Inferior parietal cortex (tissue), 1 donor: ENCODE data around the gene FGF16.
"Not testable (repeated sequence)": the region's sequence is repeated elsewhere in the genome, so short reads cannot be mapped to it uniquely, and the experiment has no call there.

Experiments used
- DNase-seq: peaks from one replicate; pipeline ENCODE4 v3.0.0-alpha.2; 2016; ENCODE audit errors: extremely low spot score

FGF16 gene

DNA sequence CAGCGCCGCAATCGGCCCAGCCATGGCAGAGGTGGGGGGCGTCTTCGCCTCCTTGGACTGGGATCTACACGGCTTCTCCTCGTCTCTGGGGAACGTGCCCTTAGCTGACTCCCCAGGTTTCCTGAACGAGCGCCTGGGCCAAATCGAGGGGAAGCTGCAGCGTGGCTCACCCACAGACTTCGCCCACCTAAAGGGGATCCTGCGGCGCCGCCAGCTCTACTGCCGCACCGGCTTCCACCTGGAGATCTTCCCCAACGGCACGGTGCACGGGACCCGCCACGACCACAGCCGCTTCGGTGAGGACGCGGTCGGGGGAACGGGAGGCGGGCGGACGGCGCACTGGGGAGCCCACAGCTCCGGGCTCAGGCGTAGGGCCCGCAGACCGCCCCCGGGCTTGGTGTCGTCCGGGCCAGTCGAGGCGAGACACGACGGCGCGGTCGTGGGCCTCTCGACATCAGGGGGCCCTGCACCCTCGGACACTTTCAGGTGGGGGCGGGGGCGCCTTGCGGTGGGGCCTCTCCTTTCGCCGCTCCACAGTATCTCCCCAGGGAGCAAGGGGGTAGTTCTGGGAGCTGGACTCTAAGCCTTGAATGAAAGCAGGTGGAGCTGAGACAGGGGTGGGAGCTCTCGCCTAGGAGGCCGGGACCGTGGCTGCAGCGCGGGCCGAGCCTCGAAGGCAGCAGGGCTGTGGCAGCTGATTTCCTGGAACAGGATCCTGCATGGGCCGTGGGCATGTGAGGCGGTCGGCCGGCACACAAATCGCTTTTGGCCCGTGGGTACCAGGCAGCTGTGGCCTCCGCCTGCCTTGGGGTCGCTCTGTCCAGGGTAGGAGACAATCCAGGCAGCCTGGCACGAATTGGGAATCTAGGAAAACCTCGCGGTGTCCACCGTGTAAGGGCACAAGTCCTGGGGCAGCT is 722 bp downstream of the FGF16 start:
- DNase-seq = no peak

GRCh38 chrX:77450415-77450814 is 3.2 kb downstream of the FGF16 start:
- no peak for DNase-seq

GRCh38 chrX:77450996-77451395 is 3.8 kb downstream of the FGF16 start:
- no peak for DNase-seq

DNA sequence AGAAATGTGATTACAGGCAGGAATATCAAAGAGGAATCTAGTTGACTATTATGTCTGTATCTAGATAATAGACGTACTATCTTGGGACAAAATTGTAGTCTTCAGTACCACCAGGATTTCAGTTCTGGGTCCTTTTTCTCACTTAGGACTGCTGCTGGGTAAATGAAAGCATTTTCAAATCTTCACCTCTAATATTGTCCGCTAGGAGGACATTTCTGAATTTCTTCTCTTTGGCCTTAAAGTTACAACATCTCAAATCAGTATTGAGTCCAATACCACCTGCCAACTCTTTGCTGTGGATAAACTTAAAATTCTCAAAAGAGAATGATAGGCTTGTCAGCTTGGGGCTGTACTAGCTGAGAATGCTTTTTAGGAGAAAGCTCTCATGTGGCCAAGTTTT is 6.0 kb downstream of the FGF16 start:
- no peak for DNase-seq

- no peak for DNase-seq
Measured at GRCh38 chrX:77455437-77455836, 8.2 kb downstream of the FGF16 start.

DNA sequence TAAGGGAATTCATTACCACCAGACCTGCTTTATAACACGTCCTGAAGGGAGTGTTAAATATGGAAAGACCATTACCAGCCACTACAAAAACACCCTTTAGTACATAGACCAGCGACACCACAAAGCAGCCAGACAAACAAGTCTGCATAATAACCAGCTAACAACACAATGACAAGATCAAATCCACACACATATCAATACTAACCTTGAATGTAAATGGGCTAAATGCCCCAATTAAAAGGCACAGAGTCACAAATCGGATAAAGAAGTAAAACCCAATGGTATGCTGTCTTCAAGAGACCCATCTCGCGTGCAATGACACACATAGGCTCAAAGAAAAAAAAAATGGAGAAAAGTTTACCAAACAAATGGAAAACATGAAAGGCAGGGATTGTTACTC is 36.9 kb downstream of the FGF16 start:
- DNase-seq = no peak

GRCh38 chrX:77493677-77494553 is 46.7 kb downstream of the FGF16 start:
- DNase-seq = no peak

DNA sequence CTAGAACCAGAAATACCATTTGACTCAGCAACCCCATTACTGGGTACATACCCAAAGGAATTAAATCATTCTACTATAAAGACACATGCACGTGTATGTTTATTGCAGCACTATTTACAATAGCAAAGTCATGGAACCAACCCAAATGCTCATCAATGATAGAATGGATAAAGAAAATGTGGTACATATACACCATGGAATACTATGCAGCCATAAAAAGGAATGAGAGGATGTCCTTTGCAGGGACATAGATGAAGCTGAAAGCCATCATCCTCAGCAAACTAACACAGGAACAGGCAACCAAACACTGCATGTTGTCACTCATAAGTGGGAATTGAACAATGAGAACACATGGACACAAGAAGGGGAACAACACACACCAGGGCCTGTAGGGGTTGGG is 53.0 kb downstream of the FGF16 start:
- DNase-seq = not testable (repeated sequence)

- DNase-seq = no peak
Measured at GRCh38 chrX:77502951-77503525, 55.8 kb downstream of the FGF16 start.

- no peak for DNase-seq
Measured at GRCh38 chrX:77505227-77505626, 58.0 kb downstream of the FGF16 start.
